DMS114 treated with DMSO at 0.1 percent for 48 hours (cell line): ENCODE results near the gene STRN4.

Source experiments
- DNase-seq: peaks from one replicate; lab custom pipeline; 2025; ENCODE audit not compliant: unreplicated experiment; lab: John Stamatoyannopoulos, UW

STRN4 gene

DNA sequence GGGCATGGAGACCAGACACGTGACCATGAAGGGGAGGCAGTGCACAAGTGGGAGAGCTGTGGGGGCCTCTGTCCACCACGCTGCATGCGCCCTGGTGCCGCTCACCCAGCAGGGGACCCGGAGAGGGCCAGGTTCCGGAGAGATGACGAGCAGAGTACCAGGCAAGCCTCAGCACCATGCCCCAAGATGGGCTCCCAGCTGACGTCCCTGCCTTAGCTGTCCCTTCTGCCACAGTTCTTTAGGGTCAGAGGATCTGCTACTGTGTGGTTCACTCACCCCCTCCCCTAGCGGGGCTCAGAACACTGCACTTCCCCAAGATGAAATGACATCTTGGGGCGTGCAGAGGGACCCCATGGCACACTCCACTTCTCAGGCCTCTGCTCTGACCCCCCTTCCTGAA is 19.7 kb downstream of the STRN4 start:
- no peak for DNase-seq

DNA sequence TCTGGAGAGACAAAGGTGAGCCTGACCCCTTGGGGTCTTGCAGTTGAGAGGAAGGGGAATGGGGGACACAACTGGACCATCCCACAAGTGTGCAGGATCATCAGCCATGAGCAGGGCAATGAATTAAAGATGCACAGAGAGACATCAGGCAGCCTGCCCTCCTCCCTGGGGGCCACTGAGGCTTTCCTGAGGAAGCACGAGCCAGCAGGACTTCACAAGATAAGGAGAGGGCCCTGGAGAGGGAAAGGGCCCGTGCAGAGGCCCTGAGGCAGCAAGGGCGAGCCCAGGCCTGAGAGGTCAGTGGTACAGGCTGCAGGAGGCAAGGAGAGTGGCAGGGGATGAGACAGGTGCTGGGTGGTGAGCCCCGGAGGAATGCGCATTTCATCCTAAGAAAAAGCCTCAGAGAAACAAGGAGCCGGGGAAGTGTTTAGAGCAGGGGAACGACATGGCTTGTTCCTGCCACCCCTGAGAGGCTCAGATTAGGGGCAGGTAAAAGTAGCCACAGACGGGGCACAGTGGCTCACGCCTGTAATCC is 20.3 kb downstream of the STRN4 start:
- DNase-seq: no peak

GRCh38 chr19:46725036-46725820 is 21.0 kb downstream of the STRN4 start:
- no peak for DNase-seq

- DNase-seq: no peak
Observed at GRCh38 chr19:46724468-46724867, 21.8 kb downstream of the STRN4 start.

DNA sequence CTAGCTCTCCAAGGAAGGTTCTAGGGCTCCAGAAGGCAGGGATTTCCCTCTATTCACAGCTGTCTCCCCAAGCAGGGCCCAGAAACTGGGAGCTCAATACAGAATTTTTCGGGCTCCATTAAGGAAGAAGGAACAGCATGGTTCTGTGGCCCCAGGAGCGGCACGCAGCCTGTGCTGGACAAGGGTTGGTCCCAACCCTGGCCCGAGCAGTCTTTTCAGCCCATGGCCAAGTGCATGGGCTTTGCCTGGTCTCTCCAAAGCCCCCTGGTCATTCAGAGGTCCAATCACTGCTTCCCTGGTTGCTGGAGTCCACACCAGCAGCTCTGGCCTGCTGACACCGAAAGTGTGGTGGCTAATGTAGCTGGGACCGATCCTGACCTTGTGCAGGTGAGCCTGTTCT is 22.8 kb downstream of the STRN4 start:
- no peak for DNase-seq

DNA sequence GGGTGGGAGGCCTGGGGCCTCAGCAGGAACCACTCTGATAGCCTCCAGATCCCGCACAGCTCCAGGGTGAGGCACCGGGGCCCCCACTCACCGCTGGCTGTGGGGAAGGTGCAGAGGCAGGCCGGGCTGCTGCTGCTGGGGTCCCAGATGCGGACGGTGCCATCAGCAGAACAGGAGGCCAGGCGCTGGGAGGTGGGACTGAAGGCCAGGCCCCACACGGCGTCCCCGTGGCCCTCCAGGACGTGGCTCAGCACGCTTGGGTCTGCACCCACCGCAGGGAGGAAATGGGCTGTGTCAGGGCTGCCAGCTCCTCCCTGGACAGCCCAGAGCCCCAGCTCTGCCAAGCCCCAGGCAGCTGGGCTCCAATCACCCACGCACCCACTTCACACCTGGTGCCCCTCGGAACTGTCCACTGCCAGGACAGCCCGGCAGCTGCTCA is 23.2 kb downstream of the STRN4 start:
- DNase-seq: no peak

DNA sequence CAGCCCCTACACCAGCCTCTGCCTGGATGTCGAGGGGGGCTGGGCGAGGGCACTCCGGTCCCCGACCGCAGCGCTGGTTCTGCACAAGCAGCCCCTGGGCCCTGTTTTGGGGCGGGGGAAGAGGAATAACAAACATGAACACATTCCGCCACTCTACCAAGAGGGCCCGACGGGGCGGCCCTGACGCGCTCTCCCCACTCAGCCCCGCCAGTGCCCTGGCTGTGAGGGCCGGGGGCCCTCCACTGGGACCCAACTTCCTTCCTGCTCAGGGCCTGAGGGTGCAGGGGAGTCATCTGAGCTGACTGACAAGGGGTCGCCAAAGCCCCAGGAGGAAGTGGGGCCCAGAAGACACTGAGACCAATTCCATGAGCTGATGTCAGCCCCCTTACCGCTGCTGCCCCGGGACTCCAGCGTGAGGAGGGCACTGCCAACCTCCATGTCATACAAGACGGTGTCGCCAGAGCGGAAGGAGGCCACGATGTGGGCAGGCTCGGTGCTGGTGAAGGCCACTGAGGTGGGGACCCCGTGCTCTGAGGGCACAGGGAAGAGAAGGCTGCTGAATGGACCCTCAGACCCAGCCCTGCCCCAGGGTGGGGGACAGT is 23.7 kb downstream of the STRN4 start:
- no peak for DNase-seq

GRCh38 chr19:46722004-46722380 is 24.3 kb downstream of the STRN4 start:
- no peak for DNase-seq

- no peak for DNase-seq
Observed at GRCh38 chr19:46721269-46722003, 24.8 kb downstream of the STRN4 start.

GRCh38 chr19:46720503-46721239 is 25.6 kb downstream of the STRN4 start:
- DNase-seq: no peak

DNA sequence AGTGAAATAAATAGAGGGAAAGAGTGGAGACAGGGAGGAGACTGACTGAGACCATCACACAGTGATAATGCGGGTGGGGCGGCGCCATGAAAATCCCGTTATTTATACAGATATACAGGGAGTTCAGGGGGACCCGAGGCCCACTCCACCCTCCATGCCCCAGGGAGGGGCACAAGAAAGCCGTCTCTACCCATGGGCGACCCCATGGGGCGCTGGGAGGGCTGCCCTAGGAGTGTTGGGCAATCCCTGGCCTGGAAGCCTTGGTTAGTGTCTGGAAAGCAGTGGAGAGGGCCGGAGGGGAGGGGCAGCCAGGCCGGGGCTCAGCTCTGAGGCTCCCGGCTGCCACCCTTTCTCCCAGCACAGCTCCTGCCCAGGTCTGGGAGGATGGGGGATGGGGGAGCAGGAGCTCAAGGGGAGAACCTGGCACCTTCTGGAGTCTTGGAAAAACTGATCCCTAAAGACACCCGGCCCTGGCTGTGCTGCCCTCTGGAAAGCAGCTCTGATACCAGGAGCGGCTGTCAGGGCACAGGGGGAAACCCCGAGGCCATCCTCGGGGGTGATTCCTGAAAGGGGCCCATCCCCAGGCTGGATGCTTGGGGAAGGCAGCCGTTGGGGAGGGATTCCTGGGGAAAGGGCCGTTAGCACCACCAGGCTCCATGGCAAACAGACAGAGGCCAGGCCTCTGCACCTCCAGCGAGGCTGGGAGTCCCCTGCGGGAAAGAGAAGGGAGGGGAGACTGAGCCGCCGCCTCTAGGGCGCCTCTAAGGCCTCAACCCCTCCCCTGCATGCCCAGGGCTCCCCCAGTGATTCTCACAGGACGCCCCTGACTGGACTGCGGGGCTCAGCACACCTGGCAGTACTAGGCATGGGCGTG is 26.4 kb downstream of the STRN4 start:
- no peak for DNase-seq

- DNase-seq: no peak
Observed at GRCh38 chr19:46718934-46719622, 27.2 kb downstream of the STRN4 start.

DNA sequence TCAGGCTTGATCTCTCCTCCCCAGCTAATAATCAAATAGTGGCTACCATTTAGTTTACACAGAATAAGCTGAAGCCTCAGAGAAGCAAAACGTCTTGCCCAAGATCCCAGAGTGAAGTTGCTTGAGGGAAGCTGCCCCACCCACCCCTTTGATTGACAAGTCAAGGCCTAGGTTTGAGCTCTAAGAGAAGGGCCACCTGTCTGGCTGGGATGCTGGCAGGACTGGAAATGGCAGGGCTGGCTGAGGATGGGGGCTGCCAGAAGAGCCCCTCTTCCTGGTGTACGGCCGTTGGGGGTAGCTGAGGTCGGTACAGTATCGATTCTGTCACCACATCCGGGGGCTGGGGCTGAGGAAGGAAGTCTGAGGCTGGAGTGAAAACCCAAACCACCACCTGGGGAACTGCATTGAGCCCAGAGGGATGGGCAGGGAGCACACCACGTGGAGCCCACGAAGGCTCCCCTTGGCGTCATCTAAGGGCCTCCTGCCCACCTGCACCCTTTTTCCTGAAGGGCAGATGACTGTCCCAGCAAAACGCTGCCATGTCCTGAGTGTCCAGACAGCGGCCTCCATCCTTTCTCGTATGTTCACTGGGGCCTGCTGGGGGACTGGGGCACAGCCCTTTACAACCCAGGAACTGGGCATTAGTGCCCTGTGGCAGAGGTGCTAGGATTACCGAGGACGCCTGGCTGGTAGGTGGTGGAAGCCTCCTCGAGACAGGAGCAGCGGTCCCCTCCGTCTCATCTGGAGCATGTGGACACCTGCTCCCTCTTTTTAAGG is 27.9 kb downstream of the STRN4 start:
- peak; percentile 10 for DNase-seq

DNA sequence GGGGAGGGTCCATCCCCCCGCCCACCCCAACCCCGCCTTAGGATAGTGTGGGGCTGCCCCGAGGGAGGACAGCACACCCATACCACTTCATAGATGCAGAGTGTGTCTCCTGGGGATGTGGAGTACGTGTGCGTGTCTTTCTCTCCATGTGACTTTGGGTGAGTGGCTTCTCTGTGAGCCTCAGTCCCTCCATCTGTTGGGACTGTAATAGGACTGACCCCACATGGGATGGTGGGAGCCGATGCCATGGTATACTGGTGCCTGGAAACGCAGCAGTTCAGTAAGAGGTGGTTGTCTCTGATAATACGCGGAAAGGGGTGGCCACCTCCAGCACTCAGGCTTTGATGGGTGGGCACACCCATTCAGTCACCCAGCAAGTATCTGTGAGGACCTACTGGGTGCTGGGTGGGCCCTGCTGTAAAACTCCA is 28.5 kb downstream of the STRN4 start:
- DNase-seq: no peak

DNA sequence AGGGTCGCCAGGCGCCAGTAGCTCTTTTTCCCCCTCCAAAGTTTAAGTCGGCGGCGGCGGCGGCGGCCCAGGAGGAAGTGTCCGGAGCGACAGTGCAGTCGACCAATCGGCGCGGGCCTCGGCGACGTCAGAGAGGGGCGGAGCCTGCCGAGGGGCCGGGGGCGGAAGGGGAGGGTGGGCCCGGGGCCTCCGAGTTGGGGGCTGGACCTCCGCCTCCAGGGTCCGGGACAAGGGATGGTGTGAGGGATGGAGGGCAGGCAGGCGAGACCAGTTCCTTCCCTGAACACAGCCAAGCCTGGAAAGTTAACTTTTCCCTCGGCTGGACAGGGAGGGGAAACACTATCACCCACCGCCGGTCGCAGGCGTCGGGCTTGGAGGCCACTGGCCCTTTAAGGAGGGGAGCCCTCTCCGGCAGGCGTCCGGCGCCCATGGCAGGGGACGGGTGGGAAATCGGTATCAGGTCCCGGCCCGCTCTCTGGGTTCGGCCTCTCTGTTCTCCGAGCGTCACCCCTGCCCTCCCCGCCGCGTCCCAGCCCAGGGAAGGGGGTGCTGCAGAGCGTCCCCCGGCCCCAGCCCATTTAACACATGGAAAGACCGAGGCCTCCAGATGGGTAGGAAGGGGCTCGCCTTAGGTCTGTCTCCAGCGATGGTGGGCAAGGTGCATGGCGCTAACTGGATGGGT is 29.1 kb downstream of the STRN4 start, which contains the start of gene PRKD2:
PRKD2 (minus strand) TSS at position 81 of the 682 bp plus-strand sequence. CDS start 744 bp downstream, outside the sequence.
- peak; percentile 28 for DNase-seq

- DNase-seq: no peak
Observed at GRCh38 chr19:46716672-46717033, 29.6 kb downstream of the STRN4 start.

DNA sequence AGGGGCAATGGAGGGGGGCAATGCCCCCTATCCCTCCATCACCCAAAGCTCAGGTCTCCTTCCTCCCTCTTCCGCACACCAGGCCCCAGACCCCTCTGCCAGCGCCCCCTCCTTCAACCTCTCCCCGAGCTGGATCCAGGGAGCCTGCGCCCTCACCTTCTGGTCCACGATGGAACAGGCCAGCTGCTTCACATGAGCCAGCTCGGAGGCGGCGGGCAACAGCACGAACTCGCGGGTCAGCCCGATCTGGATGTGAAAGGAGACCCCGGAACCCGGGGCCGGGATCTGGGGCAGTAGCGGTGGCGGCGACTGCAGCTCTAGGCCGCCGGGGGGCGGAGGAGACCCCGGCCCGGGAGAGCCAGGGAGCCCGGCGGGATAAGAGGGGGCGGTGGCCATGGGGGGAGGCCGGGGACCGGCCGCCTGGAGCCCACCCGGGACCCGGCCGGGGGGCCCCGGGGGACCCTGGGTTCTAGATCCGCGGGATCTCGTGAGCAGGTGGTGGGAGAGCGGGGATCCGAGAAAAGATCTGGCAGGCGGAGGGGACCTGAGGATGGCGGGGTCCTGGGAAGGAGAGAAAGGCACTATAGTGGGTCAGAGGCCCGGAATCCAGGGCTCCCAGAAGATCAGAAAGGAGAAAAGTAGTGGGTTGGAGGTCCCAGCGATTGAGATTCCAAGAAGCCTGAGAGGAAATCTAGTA is 30.1 kb downstream of the STRN4 start:
- no peak for DNase-seq

GRCh38 chr19:46715620-46715974 is 30.7 kb downstream of the STRN4 start:
- DNase-seq: no peak
